Midbrain (tissue), 1 donor: ENCODE measurements around the gene OSM.

Source experiments
- DNase-seq: peaks from one replicate; lab custom pipeline; 2025; lab: John Stamatoyannopoulos, UW

The OSM gene

GRCh38 chr22:30285176-30285845 lies 18.7 kb upstream of the OSM start:
- no peak for DNase-seq

- DNase-seq: no peak
These were observed 18.0 kb upstream of the OSM start for GRCh38 chr22:30284666-30285065.

GRCh38 chr22:30284172-30284571 lies 17.5 kb upstream of the OSM start:
- no peak for DNase-seq

- no peak for DNase-seq
These were observed 16.7 kb upstream of the OSM start for GRCh38 chr22:30283342-30283741.

- DNase-seq: no peak
These were observed 16.0 kb upstream of the OSM start for GRCh38 chr22:30282616-30283046.

- no peak for DNase-seq
These were observed 13.9 kb upstream of the OSM start for GRCh38 chr22:30280505-30280904.

- DNase-seq: no peak
These were observed 13.3 kb upstream of the OSM start for GRCh38 chr22:30279932-30280331.

GRCh38 chr22:30279046-30279788 lies 12.6 kb upstream of the OSM start:
- no peak for DNase-seq

- peak; percentile 22 for DNase-seq
These were observed 11.1 kb upstream of the OSM start for GRCh38 chr22:30277547-30278344.

GRCh38 chr22:30276039-30276438 lies 9.4 kb upstream of the OSM start:
- DNase-seq: no peak

- no peak for DNase-seq
These were observed 9.0 kb upstream of the OSM start for GRCh38 chr22:30275625-30276024.

- no peak for DNase-seq
These were observed 7.8 kb upstream of the OSM start for GRCh38 chr22:30274437-30274812.

GRCh38 chr22:30273711-30274436 lies 7.2 kb upstream of the OSM start:
- no peak for DNase-seq

- DNase-seq: no peak
These were observed 6.3 kb upstream of the OSM start for GRCh38 chr22:30272781-30273601.

- peak; percentile 47 for DNase-seq
These were observed 4.2 kb upstream of the OSM start for GRCh38 chr22:30270832-30271231.

GRCh38 chr22:30268331-30268730 lies 1.7 kb upstream of the OSM start:
- DNase-seq: no peak

GRCh38 chr22:30267382-30268302 lies 991 bp upstream of the OSM start:
- no peak for DNase-seq

GRCh38 chr22:30265823-30266444 lies 717 bp downstream of the OSM start:
- DNase-seq: no peak

- no peak for DNase-seq
These were observed 1.4 kb downstream of the OSM start for GRCh38 chr22:30265131-30265720.
